NCI-H2081 (cell line): ENCODE measurements around the gene ASB16.

ENCODE experiments used
- DNase-seq, 2 experiments: peaks; one replicate each; lab custom pipeline; 2025; lab: John Stamatoyannopoulos, UW

The ASB16 gene

DNA sequence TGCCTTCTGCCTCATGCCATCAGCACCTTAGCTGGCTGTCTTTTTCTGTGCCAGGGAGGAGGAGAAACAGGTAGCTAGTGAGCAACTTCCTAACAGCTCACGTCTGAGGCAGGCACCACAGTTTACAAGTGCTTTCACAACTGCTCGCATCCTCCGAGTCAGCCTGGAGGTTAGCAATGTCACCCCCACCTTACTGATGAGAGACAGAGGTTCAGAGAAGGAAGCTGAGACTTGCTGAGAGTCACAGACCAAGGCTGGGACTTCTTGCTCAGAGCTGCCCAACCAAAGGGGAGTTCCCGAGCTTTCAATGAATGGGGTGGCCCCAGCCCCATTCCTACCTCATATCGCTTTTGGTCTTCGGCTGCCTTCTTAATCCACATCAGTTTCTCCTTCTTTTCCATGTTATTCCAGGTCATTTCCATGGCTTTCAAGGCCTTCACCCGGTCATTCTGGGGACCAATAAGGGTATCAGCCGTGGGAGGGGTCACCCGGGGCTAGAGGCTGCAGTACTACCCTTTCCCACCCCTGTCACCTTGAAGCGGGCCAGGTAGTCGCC lies 39.4 kb downstream of the ASB16 start:
- no peak for DNase-seq

GRCh38 chr17:44210342-44211192 lies 40.1 kb downstream of the ASB16 start:
- DNase-seq = peak; percentile 79 to 82

DNA sequence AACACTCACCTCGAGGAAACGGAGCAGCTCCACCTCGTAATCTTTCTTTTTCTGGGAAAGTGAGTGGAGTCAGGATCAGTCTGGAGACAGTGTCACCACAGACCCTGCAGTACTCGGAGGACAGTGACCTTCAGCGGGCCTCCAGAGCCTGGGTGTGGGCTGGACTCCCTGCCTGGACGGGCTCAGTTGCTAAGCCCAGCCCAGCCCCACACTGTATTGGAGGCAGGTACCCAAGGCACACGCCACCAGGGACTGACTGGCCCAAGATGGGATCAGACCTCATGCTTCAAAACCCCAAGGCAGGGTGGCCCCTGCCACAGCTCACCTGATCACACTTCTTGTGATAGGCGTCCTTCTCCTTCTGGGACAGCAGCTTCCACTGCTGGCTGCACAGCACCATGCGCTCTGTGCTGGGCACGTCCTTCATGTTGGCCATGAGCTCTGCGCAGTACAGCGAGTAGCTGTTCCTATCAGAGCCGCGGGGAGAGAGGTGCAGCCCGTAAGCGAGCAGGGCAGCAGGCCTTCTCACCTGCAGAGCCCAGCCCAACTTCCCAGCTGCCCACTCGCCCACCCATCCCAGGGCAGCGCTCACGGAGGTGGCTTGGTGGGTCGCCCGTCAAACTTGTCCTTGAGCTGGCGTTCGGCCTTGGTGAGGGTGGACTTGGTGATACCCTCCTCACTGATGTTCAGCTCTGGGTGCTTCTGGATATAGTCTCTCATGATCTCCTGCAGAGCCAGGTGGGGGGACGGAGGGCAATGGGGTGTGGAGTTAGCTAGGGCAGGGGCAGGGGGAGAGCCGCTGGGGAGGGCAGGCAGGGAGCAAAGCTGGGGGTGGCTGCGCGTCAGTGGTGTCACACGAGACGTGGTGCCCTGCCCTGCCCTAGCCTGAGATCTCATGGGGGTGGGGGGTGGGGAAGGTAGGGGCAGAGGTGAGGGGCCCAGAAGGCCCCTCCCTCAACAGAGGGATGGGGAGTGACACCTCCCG lies 41.1 kb downstream of the ASB16 start:
- no peak for DNase-seq

- no peak for DNase-seq
These were observed 42.3 kb downstream of the ASB16 start for GRCh38 chr17:44212507-44213402.

DNA sequence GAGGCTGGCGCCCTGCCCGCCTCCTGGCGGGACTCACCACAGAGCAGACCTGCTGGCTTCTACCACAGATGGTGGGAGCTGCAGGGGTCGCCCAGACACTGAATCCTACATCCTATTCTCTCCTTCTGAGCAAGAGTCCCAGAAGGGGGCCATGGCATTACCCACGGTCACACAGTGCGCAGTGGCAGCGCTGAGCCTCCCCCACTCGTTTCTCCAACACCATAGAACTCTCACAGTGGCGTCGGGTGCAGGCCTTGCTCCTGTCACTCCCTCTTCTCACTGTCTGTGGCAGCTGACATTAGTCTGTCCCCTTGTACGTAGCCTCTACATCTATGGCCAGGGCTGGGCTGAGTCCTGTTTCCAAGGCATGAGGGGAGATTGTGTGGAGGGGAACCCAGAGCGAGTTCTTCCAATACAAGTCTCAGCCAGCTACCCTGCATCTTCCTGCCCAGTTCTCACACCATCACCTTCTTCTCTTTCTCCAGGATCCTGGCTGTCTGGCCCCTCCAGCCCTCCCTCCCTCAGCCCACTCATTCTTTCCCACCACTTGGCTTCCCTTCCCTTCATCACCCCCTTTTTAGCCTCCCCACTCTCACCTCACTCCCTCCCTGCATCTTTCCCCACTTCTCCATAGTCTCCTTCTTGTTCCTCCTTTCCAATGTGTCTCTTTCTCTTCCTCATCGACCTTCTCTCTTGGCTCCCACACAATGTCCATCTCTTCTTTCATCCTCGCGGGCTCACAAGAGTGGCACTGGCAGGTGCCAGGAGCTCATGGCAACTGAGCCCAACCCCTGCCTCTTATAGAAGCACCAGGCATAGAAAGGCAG lies 43.1 kb downstream of the ASB16 start:
- DNase-seq = no peak

DNA sequence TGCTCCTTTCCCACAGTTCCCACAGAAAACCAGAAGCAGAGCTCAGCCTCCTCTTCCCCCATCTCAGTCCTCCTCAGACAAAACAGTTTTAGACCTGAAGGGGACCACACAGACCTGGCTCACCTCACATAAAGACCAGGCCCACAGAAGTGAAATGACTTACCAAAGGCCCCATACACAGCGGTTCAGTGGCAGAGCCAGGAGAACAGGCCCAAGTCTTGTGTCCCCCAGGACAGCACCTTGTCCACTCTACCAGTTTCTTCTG lies 43.7 kb downstream of the ASB16 start:
- no peak for DNase-seq

DNA sequence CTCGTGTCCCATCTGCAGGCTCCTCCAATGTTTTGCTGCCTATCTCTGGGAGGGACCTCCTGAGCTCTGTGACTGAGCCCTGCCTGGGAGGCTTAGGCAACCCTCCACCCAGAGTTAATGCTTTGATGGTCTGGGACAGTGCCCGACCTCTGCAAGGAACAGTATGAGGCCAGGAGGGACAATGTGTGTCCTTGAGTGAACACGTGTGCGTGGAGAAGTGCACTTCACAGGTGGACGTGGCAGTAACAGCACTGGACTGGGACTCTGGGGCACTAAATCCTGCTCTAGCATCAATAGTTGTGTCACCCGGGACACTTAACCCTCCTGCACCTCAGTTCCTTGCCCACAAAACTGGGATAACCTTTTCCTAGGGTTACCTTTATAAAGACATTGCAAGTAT lies 44.4 kb downstream of the ASB16 start:
- DNase-seq = no peak

GRCh38 chr17:44216173-44216572 lies 45.7 kb downstream of the ASB16 start:
- DNase-seq = no peak

DNA sequence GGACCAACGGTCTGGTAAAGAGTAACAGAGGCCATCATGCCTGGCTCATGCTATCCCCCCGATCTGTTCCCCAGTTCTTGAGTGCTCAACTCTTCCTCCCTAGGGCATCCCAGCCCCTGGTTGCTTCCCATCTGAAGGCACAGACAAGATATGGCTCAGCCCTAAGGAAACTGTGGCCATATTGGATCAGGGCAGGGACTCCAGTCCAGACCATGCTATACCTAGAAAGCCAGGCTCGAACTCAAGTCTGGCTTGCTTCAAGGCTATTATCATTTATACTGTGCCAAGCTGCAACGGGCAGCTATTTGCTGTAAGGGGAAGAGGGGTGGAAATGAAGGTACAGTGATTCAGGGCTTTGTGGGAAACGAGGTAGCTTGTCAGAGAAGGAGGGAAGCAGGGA lies 46.2 kb downstream of the ASB16 start:
- DNase-seq = no peak

DNA sequence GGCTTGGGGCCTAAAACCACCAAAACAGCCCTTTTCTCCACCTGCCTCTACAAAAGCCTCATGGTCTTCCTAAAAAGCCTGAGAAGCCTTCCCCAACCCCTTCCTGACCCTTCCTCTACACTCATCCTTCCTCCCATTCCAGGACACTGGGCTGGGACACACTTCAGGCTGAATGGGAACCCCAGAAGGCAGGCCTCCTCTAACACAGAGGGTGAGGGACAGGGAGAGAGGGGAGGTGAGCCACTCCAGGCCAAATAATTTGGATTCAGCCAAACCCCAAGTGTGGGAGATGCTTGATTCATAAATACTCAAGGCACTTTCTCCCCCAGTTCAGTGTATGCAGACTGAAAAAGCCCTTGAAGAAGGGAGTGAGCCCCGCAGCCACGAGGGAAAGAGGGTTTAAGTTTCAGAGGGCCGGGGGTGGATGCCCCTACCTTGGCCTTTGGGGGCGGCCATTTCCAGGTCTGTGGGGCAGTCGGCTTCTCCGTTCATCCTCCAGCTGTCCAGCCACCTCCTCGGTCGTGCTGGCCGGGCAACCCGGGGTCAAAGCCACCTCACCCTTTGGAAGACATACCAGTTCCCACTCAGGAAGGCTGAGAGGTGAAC lies 47.3 kb downstream of the ASB16 start:
- DNase-seq = no peak

- peak; percentile 93 to 96 for DNase-seq
These were observed 48.0 kb downstream of the ASB16 start for GRCh38 chr17:44218344-44219107.

DNA sequence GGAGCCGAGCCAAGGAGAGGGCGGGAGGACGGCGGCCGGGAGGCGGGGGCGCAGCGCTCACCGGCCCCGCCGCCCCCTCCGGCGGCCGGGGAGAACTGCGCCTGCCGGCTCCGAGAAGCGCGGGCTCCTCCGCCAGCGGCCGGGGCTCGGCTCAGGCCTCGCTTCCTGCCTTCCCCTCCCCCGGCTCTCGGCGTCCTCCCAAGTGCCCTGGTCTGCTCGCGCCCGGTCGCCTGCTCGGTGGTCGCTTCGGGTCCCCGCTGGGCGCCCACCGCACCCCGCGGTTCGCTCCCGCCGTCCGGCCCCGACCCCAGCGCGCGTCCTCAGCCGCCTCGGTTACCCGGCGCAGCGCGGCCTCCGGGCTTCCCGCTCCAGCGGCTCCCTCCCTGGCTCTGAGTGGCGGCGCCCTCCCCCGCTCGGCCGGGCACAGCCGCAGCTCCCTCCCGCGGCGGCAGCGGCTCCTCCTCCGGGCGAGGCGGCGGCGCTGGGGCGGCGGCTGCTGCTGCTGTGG lies 48.7 kb downstream of the ASB16 start:
- peak in 1 of 2 experiments; percentile 81 for DNase-seq

DNA sequence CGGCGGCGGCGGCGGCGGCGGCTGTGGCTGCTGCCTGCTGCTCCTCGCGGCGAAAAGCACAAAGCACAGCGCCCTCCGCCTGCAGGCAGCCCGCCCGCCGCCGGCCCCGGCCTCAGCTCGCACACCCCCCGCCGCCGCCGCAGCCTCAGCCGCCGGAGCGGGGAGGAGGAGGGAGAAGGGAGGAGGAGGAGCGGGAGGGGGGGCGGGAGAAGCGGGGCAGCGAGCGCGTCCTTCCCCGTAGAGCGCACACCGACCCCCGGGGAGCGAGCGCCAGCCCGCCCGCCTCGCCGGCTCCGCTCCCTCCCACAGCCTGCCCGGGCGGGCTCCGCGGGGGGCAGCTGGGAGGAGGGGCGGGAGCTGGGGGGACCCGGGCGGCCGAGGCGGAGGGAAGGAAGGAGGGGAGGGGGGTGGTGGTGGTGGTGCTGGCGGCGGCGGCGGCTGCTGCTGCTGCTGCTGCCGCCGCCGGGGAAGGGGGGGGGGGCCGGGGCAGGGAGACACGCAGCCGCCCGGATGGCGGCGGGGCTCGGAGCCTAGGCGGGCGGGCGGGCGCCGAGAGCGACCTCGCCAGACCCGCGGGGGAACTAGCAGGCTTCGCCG lies 49.2 kb downstream of the ASB16 start, which contains the start of gene UBTF:
Gene UBTF, minus strand, starts transcription at position 60 of the 597 bp plus-strand sequence. CDS start 1,446 bp downstream, outside the sequence.
- DNase-seq = peak; percentile 93 to 94

- DNase-seq = peak; percentile 60 to 67
These were observed 49.9 kb downstream of the ASB16 start for GRCh38 chr17:44220213-44221083.

DNA sequence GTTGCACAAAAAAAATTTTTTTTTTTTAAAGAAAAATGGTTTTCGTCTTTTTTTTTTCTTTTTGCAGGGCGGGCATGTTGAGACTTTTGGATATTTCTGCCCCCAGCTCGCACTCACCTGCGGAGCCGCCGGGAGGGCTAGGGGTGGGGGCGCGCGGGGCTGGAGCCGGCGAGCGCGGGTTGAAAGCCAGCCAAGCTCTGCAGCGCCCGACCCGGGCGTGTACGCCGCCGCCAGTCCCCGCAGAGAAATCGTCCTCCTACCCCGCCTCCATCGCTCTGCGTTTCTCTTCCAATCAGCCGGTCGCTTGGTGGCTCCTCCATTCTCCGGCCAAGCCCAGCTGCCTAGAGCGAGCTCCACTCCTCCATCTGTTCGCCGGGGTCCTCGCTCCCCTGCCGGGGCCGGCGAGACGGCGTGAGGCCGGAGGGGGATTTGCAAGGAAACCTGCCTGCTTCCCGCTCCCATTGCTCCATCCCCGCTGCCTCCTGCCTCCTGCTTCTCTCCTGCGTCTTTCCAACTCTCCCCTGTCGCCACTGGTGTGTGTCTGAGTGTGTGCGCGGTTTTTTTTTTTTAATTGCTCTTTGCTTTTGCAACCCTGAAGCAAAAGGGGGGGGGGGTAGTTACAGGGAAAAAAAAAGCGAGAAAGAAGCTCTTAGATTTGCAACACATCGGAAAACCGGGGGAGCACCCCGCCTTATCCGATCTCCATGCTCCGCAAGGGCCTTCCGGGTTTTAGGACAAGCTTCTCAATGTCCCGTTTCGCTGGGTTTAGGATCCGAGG lies 50.8 kb downstream of the ASB16 start:
- DNase-seq = peak; percentile 84 to 87

DNA sequence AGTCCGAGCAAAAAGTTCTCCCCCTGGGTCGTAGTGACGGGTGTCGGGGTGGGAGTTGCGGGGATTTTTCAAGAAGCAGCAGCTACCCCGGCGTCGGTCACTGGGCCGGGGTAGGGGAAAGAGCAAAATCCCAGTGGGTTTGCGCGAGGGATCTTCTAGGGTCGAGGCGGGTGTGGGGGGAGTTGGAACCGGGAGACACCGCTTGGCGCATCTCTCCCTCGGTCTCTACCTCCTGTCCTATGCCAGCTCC lies 51.3 kb downstream of the ASB16 start:
- no peak for DNase-seq
